A673 (cell line): ENCODE measurements around the gene STARD9. TPM values are rescaled to one million over a fixed set of nuclear protein-coding genes. Genes with fewer than 3 reads are reported as not detected.

ENCODE experiments used
- BruUV-seq: library from RNA; stranded (reverse); fragments of 400-500 nt; replicated peaks from 2 replicates; lab custom pipeline; 2021; lab: Mats Ljungman, UMichigan
- CTCF ChIA-PET: fragments of 300-600 bp; sonication (Branson Sonifier 250); formaldehyde crosslinking; loops from one replicate; lab custom pipeline; 2022; ENCODE audit warnings: antibody characterized with exemption; lab: Charles Lee
- POLR2A ChIA-PET: fragments of 300-600 bp; sonication (Branson Sonifier 250); formaldehyde crosslinking; loops from one replicate; lab custom pipeline; 2022; ENCODE audit warnings: antibody characterized with exemption; ENCODE audit not compliant: low non-redundant PET; lab: Charles Lee
- DNase-seq: peaks from one replicate; pipeline ENCODE4 v3.0.0-alpha.2; 2015; ENCODE audit warnings: low spot score
- H3K27ac ChIP-seq: fragments of 200-600 bp; sonication (generic); 2 replicates; pipeline ENCODE4 v1.5.1; 2016; ENCODE audit warnings: mixed run types, low read depth, mild to moderate bottlenecking, mixed read lengths, antibody characterized with exemption, low read length; ENCODE audit not compliant: poor library complexity, severe bottlenecking
- H3K27me3 ChIP-seq: fragments of 200-600 bp; sonication (generic); replicated peaks from 2 replicates; pipeline ENCODE4 v1.6.1; 2017; ENCODE audit warnings: mixed run types, low read depth, mild to moderate bottlenecking, mixed read lengths, antibody characterized with exemption, low read length; ENCODE audit not compliant: insufficient read depth, poor library complexity
- H3K36me3 ChIP-seq: fragments of 200-600 bp; sonication (generic); 2 replicates; pipeline ENCODE4 v1.6.1; 2016; ENCODE audit warnings: mixed run types, mild to moderate bottlenecking, mixed read lengths, antibody characterized with exemption, low read length; ENCODE audit not compliant: insufficient read depth, poor library complexity, severe bottlenecking
- H3K4me1 ChIP-seq: fragments of 200-600 bp; sonication (generic); 2 replicates; pipeline ENCODE4 v1.6.1; 2017; ENCODE audit warnings: mixed run types, mild to moderate bottlenecking, mixed read lengths, antibody characterized with exemption, low read length; ENCODE audit not compliant: insufficient read depth, poor library complexity, severe bottlenecking
- H3K4me3 ChIP-seq: fragments of 200-600 bp; sonication (generic); 2 replicates; pipeline ENCODE4 v1.5.1; 2016; ENCODE audit warnings: low read depth, mixed run types, mild to moderate bottlenecking, mixed read lengths, low read length; ENCODE audit not compliant: poor library complexity, severe bottlenecking
- H3K9me3 ChIP-seq: fragments of 200-600 bp; sonication (generic); 2 replicates; pipeline ENCODE4 v1.6.1; 2016; ENCODE audit warnings: mixed run types, low read depth, mild to moderate bottlenecking, mixed read lengths, antibody characterized with exemption, low read length; ENCODE audit not compliant: poor library complexity, severe bottlenecking
- EZH2 ChIP-seq: fragments of 200-600 bp; sonication (generic); IDR thresholded peaks from 2 replicates; pipeline ENCODE4 v1.6.1; 2017; ENCODE audit warnings: borderline replicate concordance, low read depth, mild to moderate bottlenecking, mixed read lengths, antibody characterized with exemption, low read length; ENCODE audit not compliant: poor library complexity, severe bottlenecking
- intact Hi-C: fragments of 100-400 bp; cut with micrococcal nuclease; formaldehyde crosslinking; loops from one replicate; pipeline ENCODE4 v1.10.0; 2022; ENCODE audit not compliant: unreplicated experiment
- total RNA-seq: library from RNA; stranded (reverse); gene quantifications from 2 replicates; pipeline ENCODE4 v1.2.3, GENCODE V29; 2021
- TF ChIP-seq, protein P1 (sequence below): fragments of 300-800, 200-600 bp; sonication (generic); conservative IDR thresholded peaks from 2 replicates; pipeline ENCODE4 v1.5.1; 2017; ENCODE audit warnings: low read depth, mild to moderate bottlenecking, antibody characterized with exemption, low read length, moderate library complexity, mixed read lengths

STARD9 gene
- total RNA-seq, 1 experiment from 2014 or later, result 12.0 TPM

DNA sequence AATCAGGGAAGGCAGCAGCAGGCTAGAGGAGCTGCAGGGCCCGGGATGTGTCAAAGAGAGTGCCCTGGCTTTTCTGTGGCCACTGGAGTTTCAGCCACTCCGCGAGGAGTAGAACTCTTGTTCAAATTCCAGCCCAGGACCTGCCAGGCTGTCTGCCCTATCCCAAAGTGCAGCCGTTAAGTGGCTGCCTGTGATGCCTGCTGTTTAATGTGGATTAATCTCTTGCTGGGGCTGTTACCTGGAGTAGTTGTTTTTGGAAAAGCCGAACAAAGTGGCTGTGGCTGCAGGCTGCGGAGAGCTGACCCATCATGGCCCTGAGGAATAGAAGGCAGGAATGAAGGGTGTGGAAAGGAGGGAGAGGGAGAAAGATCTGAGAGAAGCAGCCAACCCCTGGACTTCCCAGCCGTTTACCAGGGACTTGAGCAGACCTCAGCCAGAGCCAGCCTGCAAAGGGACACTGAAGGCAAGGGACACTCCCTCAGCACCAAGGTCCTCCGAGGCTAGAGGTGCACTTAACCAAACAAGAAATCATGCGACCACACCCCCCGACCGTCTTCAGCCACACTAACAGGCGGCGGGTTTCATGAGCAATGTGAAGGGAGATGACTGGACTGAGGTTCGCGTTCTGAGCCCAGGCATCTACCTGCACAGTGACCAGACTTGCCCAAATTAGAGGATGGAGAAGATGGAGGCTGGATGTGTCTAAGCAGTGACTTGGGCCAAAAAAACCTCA, 156.9 kb downstream of the STARD9 start:
- POLR2A ChIA-PET, result no interaction called here
- Histone ChIP-seq H3K9me3 (no peaks in the 10 kb centered on the region), H3K27ac (no peak overlapping the region), H3K36me3 (peaks cover 72% of the 10 kb centered on the region), H3K4me1 (peaks cover 6% of the 10 kb centered on the region), H3K27me3 (no peaks in the 10 kb centered on the region), H3K4me3 (no peak overlapping the region)
- TF ChIP-seq EZH2, result no peak
- TF ChIP-seq, protein P1, sequence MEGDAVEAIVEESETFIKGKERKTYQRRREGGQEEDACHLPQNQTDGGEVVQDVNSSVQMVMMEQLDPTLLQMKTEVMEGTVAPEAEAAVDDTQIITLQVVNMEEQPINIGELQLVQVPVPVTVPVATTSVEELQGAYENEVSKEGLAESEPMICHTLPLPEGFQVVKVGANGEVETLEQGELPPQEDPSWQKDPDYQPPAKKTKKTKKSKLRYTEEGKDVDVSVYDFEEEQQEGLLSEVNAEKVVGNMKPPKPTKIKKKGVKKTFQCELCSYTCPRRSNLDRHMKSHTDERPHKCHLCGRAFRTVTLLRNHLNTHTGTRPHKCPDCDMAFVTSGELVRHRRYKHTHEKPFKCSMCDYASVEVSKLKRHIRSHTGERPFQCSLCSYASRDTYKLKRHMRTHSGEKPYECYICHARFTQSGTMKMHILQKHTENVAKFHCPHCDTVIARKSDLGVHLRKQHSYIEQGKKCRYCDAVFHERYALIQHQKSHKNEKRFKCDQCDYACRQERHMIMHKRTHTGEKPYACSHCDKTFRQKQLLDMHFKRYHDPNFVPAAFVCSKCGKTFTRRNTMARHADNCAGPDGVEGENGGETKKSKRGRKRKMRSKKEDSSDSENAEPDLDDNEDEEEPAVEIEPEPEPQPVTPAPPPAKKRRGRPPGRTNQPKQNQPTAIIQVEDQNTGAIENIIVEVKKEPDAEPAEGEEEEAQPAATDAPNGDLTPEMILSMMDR, result no peak
- no TSS peak for BruUV-seq
- intact Hi-C loops, result no loop called here
- CTCF ChIA-PET, result no interaction called here
- DNase-seq, result no peak

DNA sequence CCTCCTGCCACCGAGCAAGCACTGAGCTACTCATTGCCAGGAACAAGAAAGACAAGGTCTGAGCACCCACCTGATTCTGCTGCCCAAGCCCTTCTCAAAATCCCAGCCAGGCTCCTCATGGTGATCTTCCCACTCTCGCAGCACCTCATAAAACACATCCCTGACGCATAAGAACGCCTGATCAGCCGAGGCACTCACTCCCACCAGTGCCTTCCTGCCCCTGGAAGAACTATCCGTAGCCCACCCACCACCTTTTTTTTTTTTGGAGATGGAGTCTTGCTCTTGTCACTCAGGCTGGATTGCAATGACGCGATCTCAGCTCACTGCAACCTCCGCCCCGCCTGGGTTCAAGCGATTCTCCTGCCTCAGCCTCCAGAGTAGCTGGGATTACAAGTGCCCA, 157.6 kb downstream of the STARD9 start:
- H3K4me3 ChIP-seq, result no peak overlapping the region
- H3K27me3 ChIP-seq, result no peaks in the 10 kb centered on the region
- no peak for TF ChIP-seq EZH2
- TF ChIP-seq, protein P1, result no peak
- H3K9me3 ChIP-seq, result no peaks in the 10 kb centered on the region
- DNase-seq, result no peak
- peaks cover 6% of the 10 kb centered on the region for H3K4me1 ChIP-seq
- no peak overlapping the region for H3K27ac ChIP-seq
- intact Hi-C loops, result no loop called here
- H3K36me3 ChIP-seq, result peaks cover 64% of the 10 kb centered on the region
- BruUV-seq, result no TSS peak
- ChIA-PET POLR2A (no interaction called here), CTCF (no interaction called here)

DNA sequence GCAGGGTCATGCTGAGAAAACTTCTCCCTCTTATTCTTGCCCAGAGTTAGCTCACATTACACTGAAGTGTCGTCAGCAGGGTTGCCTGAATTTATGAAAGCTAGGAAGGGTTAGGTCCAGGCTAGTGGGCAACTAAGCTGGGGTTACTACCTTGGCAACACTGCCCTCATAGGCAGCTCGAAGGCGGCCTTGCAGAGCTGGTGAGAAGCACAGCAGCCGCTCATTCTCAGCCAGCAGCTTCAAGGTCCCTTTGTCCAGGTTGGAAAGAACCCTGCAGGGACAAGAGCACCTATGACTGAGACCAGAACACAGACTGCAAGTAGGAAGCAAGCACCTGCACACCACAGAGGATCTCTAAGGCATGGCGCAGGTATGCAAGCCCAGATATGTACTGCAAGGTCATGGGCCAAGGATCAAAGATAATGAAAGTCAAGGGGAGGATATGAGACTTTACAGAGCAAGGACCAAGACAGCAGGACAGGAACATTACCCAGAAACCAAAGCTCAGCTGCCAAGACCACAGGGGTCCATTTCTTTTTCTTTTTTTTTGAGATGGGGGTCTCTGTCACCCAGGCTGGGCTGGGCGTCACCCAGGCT, 158.8 kb downstream of the STARD9 start:
- ChIA-PET CTCF (no interaction called here), POLR2A (no interaction called here)
- H3K36me3 ChIP-seq, result peaks cover 57% of the 10 kb centered on the region
- intact Hi-C loops, result no loop called here
- TF ChIP-seq, protein P1, result no peak
- no peak for TF ChIP-seq EZH2
- H3K27ac ChIP-seq, result no peak overlapping the region
- DNase-seq, result no peak
- H3K4me3 ChIP-seq, result no peak overlapping the region
- peaks cover 6% of the 10 kb centered on the region for H3K4me1 ChIP-seq
- no peaks in the 10 kb centered on the region for H3K27me3 ChIP-seq
- no peaks in the 10 kb centered on the region for H3K9me3 ChIP-seq
- BruUV-seq, result no TSS peak
